ENCODE results near the gene LGALS3. TPM values are rescaled to one million over a fixed set of nuclear protein-coding genes. Genes with fewer than 3 reads are reported as not detected.

The LGALS3 gene
- total RNA-seq, 2 donors from 2014 or later: 195 to 237 TPM

DNA sequence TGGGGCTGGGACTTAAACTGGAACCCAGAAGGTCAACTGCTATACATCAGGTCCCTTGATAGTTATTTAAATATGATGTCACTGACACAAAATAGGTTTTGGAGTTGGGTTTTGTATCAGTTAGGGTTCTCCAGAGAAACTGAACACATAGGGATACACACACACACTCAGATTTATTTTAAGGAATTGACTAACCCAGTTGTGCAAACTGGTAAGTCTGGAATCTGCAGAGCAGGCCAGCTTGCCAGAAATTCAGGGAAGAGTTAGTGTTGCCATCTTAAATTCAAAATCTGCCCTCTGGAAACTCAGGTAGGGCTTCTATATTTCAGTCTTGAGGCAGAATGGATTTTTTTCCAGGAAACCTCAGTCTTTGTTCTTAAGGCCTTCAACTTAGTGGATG, 40.7 kb upstream of the LGALS3 start:
- Histone ChIP-seq H3K4me1 (ENCODE audit: control insufficient read depth in 1 of 2, low read depth in 2 of 2) (no peaks in the 10 kb centered on the region), H3K36me3 (no peaks in the 10 kb centered on the region), H3K4me3 (no peak overlapping the region), H3K27me3 (replicated peaks; ENCODE audit: insufficient read depth) (no peaks in the 10 kb centered on the region), H3K9me3 (no peaks in the 10 kb centered on the region), H3K27ac (no peak overlapping the region)
- no peak for DNase-seq (ENCODE audit: low spot score)
- TF ChIP-seq, protein P1, sequence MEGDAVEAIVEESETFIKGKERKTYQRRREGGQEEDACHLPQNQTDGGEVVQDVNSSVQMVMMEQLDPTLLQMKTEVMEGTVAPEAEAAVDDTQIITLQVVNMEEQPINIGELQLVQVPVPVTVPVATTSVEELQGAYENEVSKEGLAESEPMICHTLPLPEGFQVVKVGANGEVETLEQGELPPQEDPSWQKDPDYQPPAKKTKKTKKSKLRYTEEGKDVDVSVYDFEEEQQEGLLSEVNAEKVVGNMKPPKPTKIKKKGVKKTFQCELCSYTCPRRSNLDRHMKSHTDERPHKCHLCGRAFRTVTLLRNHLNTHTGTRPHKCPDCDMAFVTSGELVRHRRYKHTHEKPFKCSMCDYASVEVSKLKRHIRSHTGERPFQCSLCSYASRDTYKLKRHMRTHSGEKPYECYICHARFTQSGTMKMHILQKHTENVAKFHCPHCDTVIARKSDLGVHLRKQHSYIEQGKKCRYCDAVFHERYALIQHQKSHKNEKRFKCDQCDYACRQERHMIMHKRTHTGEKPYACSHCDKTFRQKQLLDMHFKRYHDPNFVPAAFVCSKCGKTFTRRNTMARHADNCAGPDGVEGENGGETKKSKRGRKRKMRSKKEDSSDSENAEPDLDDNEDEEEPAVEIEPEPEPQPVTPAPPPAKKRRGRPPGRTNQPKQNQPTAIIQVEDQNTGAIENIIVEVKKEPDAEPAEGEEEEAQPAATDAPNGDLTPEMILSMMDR (IDR thresholded peaks at IDR 0.05): no peak
- no peak for ATAC-seq (ENCODE audit: insufficient number of reproducible peaks, low FRiP score, low read depth)

DNA sequence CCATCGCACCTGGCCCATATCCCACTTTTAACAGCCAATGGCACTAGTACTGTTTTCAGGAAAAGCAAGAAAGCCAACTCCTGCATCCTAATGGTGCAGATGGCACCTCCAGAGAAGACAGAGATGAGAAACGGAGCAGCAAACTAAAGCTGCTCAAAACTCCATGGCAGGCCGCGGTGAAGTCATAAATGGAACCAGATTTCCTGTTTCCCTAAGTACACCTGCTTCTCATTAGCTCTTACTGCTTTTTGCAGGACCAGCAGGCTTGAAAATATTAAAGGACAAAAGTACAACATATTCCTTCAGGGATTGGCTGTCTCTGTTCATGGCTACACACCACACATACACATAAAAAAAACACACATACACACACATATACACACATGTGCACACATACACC, 36.7 kb upstream of the LGALS3 start:
- no peak overlapping the region for H3K27ac ChIP-seq
- H3K27me3 ChIP-seq (replicated peaks; ENCODE audit: insufficient read depth): no peaks in the 10 kb centered on the region
- DNase-seq (ENCODE audit: low spot score) (no peak), ATAC-seq (ENCODE audit: insufficient number of reproducible peaks, low FRiP score, low read depth) (no peak)
- H3K36me3 ChIP-seq: no peaks in the 10 kb centered on the region
- no peaks in the 10 kb centered on the region for H3K9me3 ChIP-seq
- TF ChIP-seq, protein P1 (IDR thresholded peaks at IDR 0.05): no peak
- H3K4me3 ChIP-seq: no peak overlapping the region
- no peaks in the 10 kb centered on the region for H3K4me1 ChIP-seq (ENCODE audit: control insufficient read depth in 1 of 2, low read depth in 2 of 2)

DNA sequence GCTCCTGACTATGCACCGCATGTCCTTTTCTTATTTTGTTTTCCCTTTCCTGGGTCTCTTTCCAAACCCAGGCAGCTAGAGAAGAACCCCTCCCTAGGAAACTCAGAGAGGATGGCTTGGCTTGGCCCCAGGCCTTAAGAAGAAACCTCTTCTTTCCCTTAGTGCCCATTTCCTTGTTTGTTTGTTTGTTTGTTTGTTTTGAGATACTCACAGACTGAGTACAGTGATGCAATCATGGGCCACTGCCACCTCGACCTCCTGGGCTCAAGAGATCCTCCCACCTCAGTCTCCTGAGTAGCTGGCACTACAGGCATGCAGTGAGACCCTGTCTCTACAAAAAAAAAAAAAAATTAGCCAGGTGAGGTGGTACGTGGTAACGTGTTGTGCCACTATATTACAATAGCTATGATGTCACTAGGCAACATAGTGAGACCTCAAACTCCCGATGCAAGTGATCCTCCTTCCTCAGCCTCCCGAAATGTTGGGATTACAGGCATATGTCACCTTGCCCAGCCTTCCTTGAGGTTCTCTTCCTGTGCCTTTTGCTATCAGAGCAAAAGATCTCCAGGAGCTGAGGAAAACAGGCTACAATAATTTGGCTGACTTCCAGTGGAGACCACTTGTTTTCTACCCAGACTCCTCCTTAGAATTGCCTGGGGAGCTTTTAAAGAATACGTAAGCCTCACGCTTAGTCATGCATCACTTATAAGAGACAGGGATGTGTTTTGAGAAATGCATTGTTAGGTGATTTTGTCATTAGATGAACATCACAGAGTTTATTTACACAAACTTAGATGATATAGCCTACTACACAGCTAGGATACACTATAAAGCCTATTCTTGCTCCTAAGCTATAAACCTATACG, 34.5 kb upstream of the LGALS3 start:
- H3K27ac ChIP-seq: no peak overlapping the region
- no peak for DNase-seq (ENCODE audit: low spot score)
- H3K4me1 ChIP-seq (ENCODE audit: control insufficient read depth in 1 of 2, low read depth in 2 of 2): peaks cover 8% of the 10 kb centered on the region in 2 donors
- ATAC-seq (ENCODE audit: insufficient number of reproducible peaks, low FRiP score, low read depth): no peak
- no peaks in the 10 kb centered on the region for H3K36me3 ChIP-seq
- no peaks in the 10 kb centered on the region for H3K27me3 ChIP-seq (replicated peaks; ENCODE audit: insufficient read depth)
- TF ChIP-seq, protein P1 (IDR thresholded peaks at IDR 0.05): no peak
- H3K9me3 ChIP-seq: no peaks in the 10 kb centered on the region
- no peak overlapping the region for H3K4me3 ChIP-seq

DNA sequence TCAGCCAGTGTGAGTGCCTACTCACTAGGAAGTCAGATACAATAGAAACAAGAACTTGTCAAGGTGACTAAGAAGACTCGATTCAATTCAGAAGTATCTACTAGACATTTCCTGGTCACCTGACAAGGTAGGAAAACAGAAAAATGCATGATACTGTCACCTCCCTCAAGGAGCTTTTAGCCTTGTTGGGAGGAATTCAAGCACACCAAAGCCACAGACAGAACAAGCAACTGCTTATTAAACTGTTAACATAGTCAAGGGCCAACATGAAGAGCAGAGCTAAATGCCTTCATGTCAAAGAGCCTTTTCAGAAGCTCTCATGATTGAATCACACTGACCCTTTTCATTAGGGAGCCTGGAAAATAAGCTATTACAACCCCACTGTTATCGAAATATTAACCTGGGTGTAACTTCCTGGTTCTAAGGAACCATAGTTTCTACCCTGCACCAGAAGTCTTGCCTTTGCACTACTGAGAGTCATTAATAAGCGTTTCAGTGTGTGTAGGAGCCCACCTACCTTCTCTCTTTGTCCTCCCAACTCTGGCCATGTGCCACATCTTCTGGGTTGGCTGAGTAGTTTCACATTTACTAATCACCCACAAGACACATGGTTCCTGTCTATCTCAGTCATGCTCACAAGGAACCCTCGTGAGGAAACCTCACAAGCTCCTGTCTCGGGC, 31.0 kb upstream of the LGALS3 start:
- TF ChIP-seq, protein P1 (IDR thresholded peaks at IDR 0.05): no peak

DNA sequence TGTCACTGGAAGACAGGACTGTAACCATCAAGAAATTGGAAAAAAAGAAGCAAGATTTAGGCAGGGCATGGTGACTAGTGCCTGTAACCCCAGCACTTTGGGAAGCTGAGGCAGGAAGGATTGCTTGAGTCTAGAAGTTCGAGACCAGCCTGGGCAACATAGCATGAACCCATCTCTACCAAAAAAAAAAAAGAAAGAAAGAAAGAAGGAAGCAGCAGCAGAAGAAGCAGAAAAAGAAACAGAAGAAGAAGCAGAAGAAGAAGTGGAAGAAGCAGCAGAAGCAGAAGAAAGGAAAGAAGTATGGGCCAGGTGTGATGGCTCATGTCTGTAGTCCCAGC, 30.5 kb upstream of the LGALS3 start:
- no peak for ATAC-seq (ENCODE audit: insufficient number of reproducible peaks, low FRiP score, low read depth)
- TF ChIP-seq, protein P1 (IDR thresholded peaks at IDR 0.05): no peak
- H3K4me3 ChIP-seq: no peak overlapping the region
- H3K36me3 ChIP-seq: no peaks in the 10 kb centered on the region
- DNase-seq (ENCODE audit: low spot score): no peak
- peak overlapping the region in 1 of 2 donors; percentile 3 for H3K27ac ChIP-seq
- peaks cover 36 to 47% of the 10 kb centered on the region in 2 donors for H3K4me1 ChIP-seq (ENCODE audit: control insufficient read depth in 1 of 2, low read depth in 2 of 2)
- H3K27me3 ChIP-seq (replicated peaks; ENCODE audit: insufficient read depth): no peaks in the 10 kb centered on the region
- no peaks in the 10 kb centered on the region for H3K9me3 ChIP-seq

More for the DNA sequence above, 31.0 kb upstream of the LGALS3 start:
- ATAC-seq (ENCODE audit: insufficient number of reproducible peaks, low FRiP score, low read depth): no peak
- no peak for DNase-seq (ENCODE audit: low spot score)
- H3K36me3 ChIP-seq: no peaks in the 10 kb centered on the region
- H3K27me3 ChIP-seq (replicated peaks; ENCODE audit: insufficient read depth): no peaks in the 10 kb centered on the region
- no peak overlapping the region for H3K4me3 ChIP-seq
- no peaks in the 10 kb centered on the region for H3K9me3 ChIP-seq
- H3K27ac ChIP-seq: peak overlapping the region in 1 of 2 donors; percentile 3
- H3K4me1 ChIP-seq (ENCODE audit: control insufficient read depth in 1 of 2, low read depth in 2 of 2): peaks cover 31 to 42% of the 10 kb centered on the region in 2 donors

Data from thoracic aorta (tissue), 2 donors.